Prostate gland (tissue), 2 donors: ENCODE data around the gene CYB5A. TPM values are rescaled to one million over a fixed set of nuclear protein-coding genes. Genes with fewer than 3 reads are reported as not detected.

Experiments
- DNase-seq: peaks from one replicate; pipeline ENCODE4 v3.0.0-alpha.2; 2019; ENCODE audit warnings: low spot score
- H3K27ac ChIP-seq, 2 donors: fragments of 200-600 bp; sonication (generic); 2 replicates each; pipeline ENCODE4 v1.5.1; 2017 to 2019
- H3K27me3 ChIP-seq: fragments of 200-600 bp; sonication (generic); replicated peaks from 2 replicates; pipeline ENCODE4 v1.5.1; 2019; ENCODE audit not compliant: insufficient read depth
- H3K36me3 ChIP-seq, 2 donors: fragments of 200-600 bp; sonication (generic); 1 replicate in 1 of 2; 2 replicates in 1 of 2; pipeline versions ENCODE4 v1.5.1 to v1.8.1; 2017 to 2019
- H3K4me1 ChIP-seq: fragments of 200-600 bp; sonication (generic); replicated peaks from 2 replicates; pipeline ENCODE4 v1.5.1; 2019
- H3K4me3 ChIP-seq, 2 donors: fragments of 200-600 bp; sonication (generic); 2 replicates each; pipeline ENCODE4 v1.5.1; 2017 to 2019
- H3K9me3 ChIP-seq: fragments of 200-600 bp; sonication (generic); 2 replicates; pipeline ENCODE4 v1.5.1; 2017
- CTCF ChIP-seq, 4 experiments: fragments of 200-600 bp in 2 of 4; fragments of 450-650 bp in 2 of 4; sonication (generic) in 2 of 4; IDR thresholded peaks; 1 replicate in 3 of 4; 2 replicates in 1 of 4; pipeline ENCODE4 v1.5.1; 2016 to 2019; ENCODE audit warnings: antibody characterized with exemption in 4 of 4, mild to moderate bottlenecking in 2 of 4, moderate library complexity in 2 of 4
- POLR2A ChIP-seq: fragments of 450-650 bp; IDR thresholded peaks from one replicate; pipeline ENCODE4 v1.6.1; 2016; ENCODE audit warnings: antibody characterized with exemption, mild to moderate bottlenecking
- POLR2AphosphoS5 ChIP-seq: sonication (generic); formaldehyde crosslinking; IDR thresholded peaks from one replicate; pipeline ENCODE4 v1.6.1; 2017; ENCODE audit warnings: antibody characterized with exemption
- WGBS: methylation state at CpG from one replicate; pipeline ENCODE4 v1.1.5; 2018; 5-methylcytosine and 5-hydroxymethylcytosine counted together
- intact Hi-C: fragments of 100-400 bp; cut with DNase I; formaldehyde crosslinking; loops from one replicate; pipeline ENCODE4 v1.14.2; 2022
- total RNA-seq, 2 donors: library from RNA; depleted of rRNA; stranded (reverse); fragments of >200 nt; gene quantifications; one replicate each; pipeline ENCODE4 v1.1.0, GENCODE V29; 2016

Gene CYB5A
- total RNA-seq, 2 donors from 2014 or later: 76.6 to 144 TPM

DNA sequence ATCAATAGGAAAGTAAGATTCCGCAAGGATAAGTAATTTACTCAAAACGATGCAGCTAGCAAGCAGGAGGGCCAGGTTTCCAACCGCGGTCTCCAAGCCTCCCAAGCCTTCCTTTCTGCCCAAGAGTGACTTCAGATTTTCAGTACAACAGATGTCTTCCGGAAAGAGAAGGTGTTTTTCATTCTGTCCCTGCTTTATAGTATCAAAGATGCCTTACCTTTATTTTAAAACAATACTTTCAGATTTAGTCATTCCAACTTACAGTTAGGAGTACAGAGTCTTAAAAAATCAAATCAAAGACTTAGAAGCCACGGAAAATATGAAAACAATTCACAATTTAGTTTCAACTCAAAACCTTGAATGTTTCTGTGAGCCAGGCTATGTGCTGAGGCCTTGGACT, 43.6 kb downstream of the CYB5A start:
- no peaks in the 10 kb centered on the region for H3K9me3 ChIP-seq
- no peaks in the 10 kb centered on the region for H3K4me1 ChIP-seq
- intact Hi-C loops: no loop called here
- no peak for DNase-seq
- no peak overlapping the region for H3K4me3 ChIP-seq
- no peak for TF ChIP-seq POLR2AphosphoS5
- TF ChIP-seq POLR2A: no peak
- TF ChIP-seq CTCF (IDR thresholded peaks at IDR 0.05): no peak
- H3K36me3 ChIP-seq: no peaks in the 10 kb centered on the region
- WGBS: 91% methylated on average over 6 of the region's 6 CpGs
- no peak overlapping the region for H3K27ac ChIP-seq
- no peaks in the 10 kb centered on the region for H3K27me3 ChIP-seq

DNA sequence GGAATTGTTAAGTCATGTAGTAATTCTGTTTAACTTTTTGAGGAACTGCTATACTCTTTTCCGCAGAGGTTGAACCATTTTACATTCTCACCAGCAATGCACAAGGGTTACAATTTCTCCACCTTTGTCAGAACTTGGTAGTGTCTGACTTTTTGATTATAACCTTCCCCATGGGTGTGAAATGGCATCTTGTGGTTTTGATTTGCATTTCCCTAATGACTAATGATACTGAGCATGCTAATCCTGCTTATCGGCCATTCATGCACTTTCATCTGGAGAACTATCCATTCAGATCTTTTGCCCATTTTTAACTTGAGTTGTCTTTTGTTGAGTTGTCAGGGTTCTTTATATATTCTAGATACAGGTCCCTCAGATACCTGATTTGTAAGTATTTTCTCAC, 47.2 kb downstream of the CYB5A start:
- no peaks in the 10 kb centered on the region for H3K27me3 ChIP-seq
- WGBS: 93% methylated on average over 2 of the region's 2 CpGs
- H3K4me1 ChIP-seq: no peaks in the 10 kb centered on the region
- TF ChIP-seq POLR2A: no peak
- no peak overlapping the region for H3K27ac ChIP-seq
- no peaks in the 10 kb centered on the region for H3K9me3 ChIP-seq
- no peaks in the 10 kb centered on the region for H3K36me3 ChIP-seq
- no peak overlapping the region for H3K4me3 ChIP-seq
- no peak for DNase-seq
- intact Hi-C loops: no loop called here

DNA sequence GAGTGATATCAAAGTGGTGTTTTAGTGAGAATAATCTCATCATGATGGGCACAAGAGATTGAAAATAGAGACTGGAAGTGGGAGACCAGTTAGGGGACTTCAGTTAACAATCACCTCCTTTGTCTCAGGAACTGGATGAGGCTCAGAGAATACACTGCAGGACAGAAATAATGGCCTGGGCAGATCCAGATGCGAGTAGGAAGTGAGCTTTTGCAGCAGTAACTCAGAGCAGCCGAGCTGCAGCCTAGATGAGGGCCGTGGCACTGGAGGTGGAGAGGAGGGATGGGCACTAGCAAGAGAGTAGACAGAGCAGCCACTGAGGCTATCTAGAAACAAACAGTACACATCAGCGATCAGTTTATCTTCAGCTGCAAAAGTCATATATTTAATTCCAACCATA, 48.6 kb downstream of the CYB5A start:
- no peak for TF ChIP-seq POLR2A
- TF ChIP-seq CTCF (IDR thresholded peaks at IDR 0.05): no peak
- TF ChIP-seq POLR2AphosphoS5: no peak
- WGBS: 59% methylated on average over 4 of the region's 4 CpGs
- Histone ChIP-seq H3K36me3 (no peaks in the 10 kb centered on the region), H3K4me1 (no peaks in the 10 kb centered on the region), H3K27ac (no peak overlapping the region), H3K27me3 (no peaks in the 10 kb centered on the region), H3K9me3 (no peaks in the 10 kb centered on the region), H3K4me3 (no peak overlapping the region)
- no peak for DNase-seq
- intact Hi-C loops: no loop called here

DNA sequence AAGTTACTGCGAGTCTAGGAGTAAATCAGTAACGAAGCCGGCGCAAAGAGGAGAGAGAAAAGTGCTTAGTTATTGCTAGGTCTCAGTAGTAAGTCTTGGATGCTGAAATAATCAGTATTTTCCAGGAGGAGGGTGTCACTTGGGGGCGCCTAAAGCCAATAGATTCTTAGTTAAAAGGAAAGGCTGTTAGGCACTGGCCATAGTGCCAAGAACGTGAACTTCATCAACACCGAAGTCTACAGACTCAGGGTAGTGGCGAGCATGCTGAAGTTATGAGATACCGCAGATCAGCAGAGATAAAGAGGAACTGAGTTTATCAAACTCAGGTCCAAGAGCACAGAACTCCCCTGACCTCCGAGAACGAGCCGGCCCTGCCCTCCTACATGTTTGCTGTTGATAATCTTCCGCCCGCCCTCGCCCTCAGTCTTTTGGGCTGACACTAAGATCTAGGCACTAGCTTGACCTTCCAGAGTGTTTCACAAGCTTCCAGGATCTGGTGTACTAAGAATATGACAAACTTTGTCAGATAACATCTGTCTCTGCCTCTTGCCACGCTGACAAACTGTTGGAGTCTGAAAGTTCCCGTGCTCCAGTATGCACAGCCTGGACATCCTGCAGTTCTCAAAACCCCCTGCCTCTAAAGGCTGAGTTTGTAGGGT, 49.2 kb downstream of the CYB5A start:
- no peak for DNase-seq
- H3K4me1 ChIP-seq: no peaks in the 10 kb centered on the region
- H3K27me3 ChIP-seq: no peaks in the 10 kb centered on the region
- no peaks in the 10 kb centered on the region for H3K36me3 ChIP-seq
- no peak overlapping the region for H3K27ac ChIP-seq
- H3K4me3 ChIP-seq: no peak overlapping the region
- TF ChIP-seq POLR2A (no peak), CTCF (IDR thresholded peaks at IDR 0.05) (peak in 1 of 4 experiments; percentile 9)
- intact Hi-C loops: no loop called here
- H3K9me3 ChIP-seq: no peaks in the 10 kb centered on the region
- WGBS: 70% methylated on average over 17 of the region's 17 CpGs

- no peak for DNase-seq
- 80% methylated on average over 3 of the region's 3 CpGs for WGBS
- H3K36me3 ChIP-seq: no peaks in the 10 kb centered on the region
- no peaks in the 10 kb centered on the region for H3K27me3 ChIP-seq
- TF ChIP-seq CTCF (IDR thresholded peaks at IDR 0.05) (no peak), POLR2AphosphoS5 (no peak), POLR2A (no peak)
- H3K9me3 ChIP-seq: no peaks in the 10 kb centered on the region
- no peak overlapping the region for H3K4me3 ChIP-seq
- intact Hi-C loops: no loop called here
- H3K4me1 ChIP-seq: no peaks in the 10 kb centered on the region
- no peak overlapping the region for H3K27ac ChIP-seq
Observed at GRCh38 chr18:74241970-74242369, 49.8 kb downstream of the CYB5A start.
